NK-92 (cell line): Measurements from ENCODE around the gene TIFAB.

Experiments
- DNase-seq: peaks from one replicate; lab custom pipeline; 2025; ENCODE audit not compliant: unreplicated experiment; lab: John Stamatoyannopoulos, UW

Gene TIFAB

DNA sequence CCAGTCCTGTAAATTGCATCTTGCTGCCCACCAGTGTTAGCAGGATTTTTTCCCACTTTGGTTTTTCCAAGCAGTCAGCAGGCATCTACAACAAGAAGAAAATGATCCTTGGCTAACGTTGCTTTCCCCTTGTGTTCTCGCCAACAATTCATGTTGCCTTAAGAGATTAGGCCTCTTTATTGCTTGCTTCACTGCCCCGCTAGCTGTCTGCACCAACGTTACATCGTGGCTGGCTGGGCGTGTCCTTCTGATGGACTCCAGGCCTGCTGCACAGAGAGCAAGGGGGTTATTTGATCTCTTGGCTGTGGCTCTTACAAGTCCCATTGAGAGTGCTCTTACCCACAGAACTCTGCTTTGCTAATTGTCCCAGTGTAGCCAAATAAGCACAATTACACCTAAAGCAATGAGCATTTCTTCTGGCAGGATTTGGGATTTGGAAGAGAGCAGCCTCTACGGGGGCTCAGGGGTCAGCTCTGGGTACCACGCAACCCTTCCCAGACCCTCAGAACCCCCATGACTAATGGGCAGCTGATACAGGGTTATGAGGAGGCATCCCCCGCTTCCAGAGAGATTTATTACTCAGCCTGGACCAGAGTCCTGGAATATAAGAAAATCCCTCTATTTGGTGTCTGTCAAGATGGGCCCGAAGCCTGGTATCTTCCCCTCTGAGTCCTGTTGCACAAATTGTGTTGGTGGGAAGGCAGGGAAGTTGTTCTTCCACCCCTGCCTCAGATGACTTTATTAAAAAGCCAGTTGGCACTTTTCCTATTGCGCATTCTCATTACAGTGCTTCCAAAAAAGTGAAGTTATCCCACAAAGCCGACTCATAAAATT lies 22.6 kb downstream of the TIFAB start:
- DNase-seq: no peak

- no peak for DNase-seq
These were observed 23.6 kb downstream of the TIFAB start for GRCh38 chr5:135428586-135428985.

GRCh38 chr5:135426102-135427082 lies 25.8 kb downstream of the TIFAB start:
- no peak for DNase-seq

GRCh38 chr5:135425641-135426040 lies 26.5 kb downstream of the TIFAB start:
- DNase-seq: no peak

DNA sequence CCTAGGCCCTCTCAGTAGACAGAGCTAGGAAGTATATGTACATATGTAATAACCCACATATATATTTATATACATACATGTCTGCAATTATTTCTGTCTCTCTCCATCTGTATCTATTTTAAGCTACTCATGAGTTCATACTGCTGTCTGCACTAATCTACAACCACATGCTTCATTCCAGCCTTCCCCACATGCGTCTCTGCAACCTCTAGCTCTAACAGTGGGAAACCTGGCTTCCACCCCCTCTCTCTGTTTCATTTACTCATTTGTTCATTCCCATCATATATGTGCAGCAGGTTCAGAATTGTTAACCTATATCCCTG lies 28.3 kb downstream of the TIFAB start:
- DNase-seq: no peak

- no peak for DNase-seq
These were observed 28.9 kb downstream of the TIFAB start for GRCh38 chr5:135423146-135423845.

DNA sequence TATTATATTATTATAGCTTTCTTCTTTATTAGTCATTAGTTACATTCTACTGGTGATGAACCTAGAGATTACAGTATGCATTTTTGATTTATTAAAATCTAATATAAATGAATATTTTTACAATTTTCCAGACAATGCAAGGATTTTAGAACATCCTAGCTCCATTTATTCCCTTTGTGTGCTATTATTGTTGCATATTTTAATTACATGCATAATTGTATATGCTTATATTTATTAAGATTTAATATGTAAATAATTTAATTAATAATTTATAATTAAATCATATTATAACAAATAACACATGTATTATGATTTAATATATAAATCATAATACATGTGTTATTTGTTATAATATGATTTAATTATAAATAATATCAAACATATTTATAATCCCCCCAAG lies 29.7 kb downstream of the TIFAB start:
- DNase-seq: no peak

DNA sequence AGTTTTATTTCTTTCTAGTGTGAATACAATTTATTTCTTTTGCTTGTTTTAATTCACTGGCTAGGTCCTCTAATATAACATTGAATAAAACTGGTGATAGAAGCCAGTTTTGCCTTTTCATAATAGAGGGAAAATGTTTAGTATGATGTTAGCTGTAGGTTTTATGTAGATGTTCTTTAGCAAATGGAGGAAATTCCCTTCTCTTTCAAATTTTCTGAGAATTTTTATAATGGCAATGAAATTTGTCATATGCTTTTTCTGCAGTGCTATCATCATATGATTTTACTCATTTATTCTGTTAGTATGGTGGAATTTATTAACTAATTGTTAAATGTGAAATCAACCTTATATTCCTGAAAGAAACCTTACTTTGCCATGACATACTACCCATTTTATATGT lies 35.1 kb downstream of the TIFAB start:
- no peak for DNase-seq

- no peak for DNase-seq
These were observed 47.1 kb downstream of the TIFAB start for GRCh38 chr5:135405082-135405481.

DNA sequence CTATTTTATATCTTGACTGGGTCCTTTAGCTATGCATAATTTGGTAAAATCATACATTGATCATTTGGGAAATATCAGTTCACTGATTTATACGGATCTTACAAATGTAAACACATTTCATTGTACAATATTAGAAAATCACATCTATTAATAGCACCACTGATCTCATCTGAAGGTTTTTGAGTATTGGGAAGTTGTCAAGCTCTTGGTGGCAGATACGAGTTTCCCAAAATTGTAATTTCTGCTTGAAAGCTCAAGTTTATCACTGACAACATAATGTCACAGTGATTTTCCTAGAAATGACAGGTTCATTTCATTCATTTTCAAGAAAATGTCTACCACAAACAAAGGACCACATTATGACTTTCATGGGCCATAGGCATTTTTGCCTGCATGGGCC lies 50.1 kb downstream of the TIFAB start:
- no peak for DNase-seq

DNA sequence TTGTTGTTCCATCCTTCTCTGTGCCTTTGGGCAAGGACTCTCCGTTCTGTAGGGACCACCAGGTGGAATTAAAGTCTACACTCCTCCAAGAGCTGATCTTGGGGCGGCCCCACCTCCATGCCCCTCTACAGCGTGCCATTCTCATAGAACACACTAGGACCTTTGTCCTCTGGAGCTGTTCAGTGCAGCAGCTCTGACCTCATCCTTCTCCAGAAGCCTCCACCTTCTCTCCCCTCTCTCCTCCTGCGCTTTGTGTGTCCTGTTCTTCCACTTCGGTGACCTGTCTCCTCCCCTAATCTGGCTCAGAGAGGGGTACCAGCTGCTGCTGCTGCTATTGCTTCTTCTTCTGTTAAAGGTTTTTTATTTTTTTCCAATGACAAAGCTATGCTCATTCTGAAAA lies 51.3 kb downstream of the TIFAB start:
- no peak for DNase-seq

DNA sequence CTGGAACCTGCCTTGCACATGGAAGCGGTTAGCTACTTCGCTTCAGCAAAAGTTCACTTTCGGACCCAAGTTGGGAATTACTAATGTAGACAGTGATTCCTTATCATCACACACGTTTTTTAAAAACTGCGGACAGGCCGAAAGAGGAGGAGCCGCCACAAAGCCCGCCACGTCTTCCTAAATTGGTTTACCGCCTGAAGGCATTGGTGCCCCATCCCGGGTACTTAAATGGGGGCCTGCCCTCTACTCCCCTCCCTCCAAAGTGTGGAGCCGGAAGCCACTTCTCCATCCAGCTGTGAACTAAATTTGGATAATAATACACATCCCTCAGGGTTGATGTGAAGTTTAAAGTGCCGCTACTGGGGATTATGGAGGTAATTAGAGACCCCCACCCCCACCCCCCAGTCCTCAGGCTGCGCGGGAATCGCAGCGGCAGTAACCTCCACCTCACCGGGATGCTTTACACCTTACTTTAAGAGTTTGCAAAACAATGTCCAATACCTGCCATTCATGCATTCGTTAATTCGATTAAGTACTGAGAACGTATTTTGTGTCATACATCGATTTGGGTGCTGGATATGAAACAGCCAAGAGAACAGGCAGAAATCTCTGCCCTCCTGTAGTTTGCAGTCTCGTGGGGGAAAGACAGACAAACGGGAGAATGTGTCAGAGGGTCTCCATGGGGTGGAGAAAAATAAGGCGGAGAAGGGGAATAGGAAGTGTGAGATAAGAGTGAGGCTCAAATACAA lies 52.2 kb downstream of the TIFAB start:
- DNase-seq: no peak

- no peak for DNase-seq
These were observed 53.0 kb downstream of the TIFAB start, which contains the start of gene MACROH2A1 for GRCh38 chr5:135398855-135399793. Gene MACROH2A1, minus strand, starts transcription at chr5:135399231. Its CDS starts 10,138 bp downstream, at chr5:135389093.

DNA sequence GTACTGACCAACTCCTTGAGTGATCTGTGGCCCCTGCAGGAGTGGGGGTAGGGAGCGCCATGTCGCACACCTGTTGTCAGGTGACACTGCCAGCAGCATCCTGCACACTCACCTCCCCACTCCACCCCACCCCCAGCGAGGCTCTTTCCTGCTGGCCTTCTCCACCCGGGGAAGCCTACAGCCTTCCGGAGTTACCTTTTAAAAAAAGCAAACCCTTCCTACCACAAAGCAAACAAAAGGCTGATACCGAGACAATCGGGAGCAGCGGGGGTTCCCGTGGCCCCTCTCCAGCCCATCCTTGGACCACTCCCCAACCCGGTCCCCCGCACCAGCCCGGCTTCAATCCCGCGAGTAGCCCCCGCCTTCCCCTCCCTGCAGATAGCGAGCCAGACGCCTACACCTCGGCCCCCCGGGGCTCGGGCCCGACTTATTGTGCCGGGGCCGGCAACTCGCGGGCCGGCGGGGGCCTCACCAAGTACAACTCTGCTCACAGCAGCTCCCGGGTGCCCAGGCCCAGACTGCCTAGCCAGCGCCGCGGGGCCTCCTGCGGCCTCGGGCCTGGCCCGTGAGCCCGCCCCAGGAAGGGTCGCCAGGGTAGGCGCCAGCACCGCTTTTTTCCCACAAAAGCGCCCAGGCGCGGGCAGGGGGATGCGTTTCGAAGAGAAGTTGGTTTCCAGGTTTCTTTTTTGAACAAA lies 53.8 kb downstream of the TIFAB start:
- no peak for DNase-seq
